Measurements from ENCODE around the gene NKD2.

NKD2 gene

DNA sequence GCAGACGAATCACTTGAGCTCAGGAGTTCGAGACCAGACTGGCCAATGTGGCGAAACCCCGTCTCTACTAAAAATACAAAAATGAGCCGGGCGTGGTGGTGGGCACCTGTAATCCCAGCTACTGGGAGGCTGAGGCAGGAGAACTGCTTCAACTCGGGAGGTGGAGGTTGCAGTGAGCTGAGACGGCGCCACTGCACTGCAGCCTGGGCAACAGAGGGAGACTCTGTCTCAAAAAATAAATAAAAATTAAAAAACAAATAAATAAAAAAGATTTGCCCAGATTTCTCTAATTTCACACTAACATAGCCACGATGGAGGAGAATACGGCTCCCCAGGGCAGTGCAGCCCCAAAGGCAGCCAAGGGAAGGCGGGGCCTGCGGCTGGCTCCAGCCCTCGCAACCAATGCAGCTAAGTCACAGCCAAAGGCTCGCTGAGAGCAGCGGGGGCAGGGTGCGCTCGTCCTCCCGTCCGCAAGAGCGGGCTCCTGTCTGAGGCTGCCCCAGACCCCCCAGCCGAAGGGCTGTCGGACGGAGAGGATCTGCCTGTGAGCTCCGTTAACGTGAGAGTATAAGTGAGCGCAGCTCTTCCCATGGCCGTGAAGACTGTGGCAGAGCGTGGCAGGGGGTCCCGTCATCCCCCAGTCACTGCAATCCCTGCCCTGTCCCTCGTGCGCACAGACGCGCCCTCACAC, 59.7 kb downstream of the NKD2 start:
- no peak overlapping the region for H3K27ac ChIP-seq
- TF ChIP-seq ZFX (IDR thresholded peaks at IDR 0.05; ENCODE audit: borderline replicate concordance) (no peak), CTCF (IDR thresholded peaks at IDR 0.05) (no peak)

DNA sequence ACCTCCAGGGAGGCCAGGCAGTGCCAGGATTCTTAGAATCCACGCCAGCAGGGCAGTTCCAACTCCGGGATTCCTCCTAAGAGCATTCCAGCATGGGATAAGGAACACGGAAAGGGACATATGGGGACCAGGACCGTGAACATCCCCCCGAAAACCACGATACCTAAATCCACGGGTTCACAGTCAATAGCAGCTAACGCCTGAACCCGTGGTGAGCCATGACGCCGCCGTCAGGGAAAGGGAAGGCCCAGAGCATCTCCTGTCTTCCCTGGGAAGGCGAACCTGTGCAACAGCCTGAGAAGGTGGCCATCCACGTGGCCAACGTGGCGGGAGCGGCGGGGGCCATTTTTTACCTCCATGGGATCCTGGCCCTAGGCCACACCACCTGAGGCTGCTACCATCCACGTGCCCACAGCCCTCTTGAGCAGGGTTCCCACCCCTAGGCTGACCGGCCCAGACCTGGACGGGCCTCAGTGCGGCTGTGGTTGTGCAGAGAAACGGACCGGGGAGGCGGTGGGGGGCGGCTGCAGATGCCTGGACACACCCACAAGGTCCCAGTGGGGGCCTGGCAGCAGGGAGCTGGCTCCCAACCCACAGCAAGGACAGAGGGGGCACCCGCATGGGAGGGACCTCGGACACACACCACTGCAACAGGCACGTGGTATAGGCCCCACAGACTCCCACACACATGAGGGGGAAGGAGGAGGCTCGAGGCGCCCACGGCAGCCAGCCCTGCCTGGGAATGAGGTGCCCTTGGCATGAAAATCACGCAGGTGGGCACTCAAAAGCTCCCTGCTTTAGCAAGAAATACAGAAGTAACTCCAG, 60.5 kb downstream of the NKD2 start:
- TF ChIP-seq CTCF (IDR thresholded peaks at IDR 0.05): no peak
- TF ChIP-seq ZFX (IDR thresholded peaks at IDR 0.05; ENCODE audit: borderline replicate concordance): no peak
- no peak overlapping the region for H3K27ac ChIP-seq

DNA sequence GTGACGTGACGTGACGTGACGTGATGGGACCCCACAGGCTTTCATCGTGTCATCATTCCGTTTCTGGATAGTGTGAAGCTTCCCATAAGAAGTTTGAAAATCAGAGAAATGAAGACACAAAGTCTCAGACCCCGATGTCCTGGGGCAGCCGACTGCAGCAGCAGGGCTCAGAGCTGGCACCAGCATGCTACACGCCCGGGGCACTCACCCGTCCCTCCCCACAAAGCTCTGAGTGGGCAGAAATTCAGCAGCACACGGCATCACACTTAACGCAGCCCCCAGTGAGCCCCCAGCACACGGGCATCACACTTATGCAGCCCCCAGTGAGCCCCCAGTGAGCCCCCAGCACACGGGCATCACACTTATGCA, 61.1 kb downstream of the NKD2 start:
- TF ChIP-seq CTCF (IDR thresholded peaks at IDR 0.05): no peak
- TF ChIP-seq ZFX (IDR thresholded peaks at IDR 0.05; ENCODE audit: borderline replicate concordance): no peak

DNA sequence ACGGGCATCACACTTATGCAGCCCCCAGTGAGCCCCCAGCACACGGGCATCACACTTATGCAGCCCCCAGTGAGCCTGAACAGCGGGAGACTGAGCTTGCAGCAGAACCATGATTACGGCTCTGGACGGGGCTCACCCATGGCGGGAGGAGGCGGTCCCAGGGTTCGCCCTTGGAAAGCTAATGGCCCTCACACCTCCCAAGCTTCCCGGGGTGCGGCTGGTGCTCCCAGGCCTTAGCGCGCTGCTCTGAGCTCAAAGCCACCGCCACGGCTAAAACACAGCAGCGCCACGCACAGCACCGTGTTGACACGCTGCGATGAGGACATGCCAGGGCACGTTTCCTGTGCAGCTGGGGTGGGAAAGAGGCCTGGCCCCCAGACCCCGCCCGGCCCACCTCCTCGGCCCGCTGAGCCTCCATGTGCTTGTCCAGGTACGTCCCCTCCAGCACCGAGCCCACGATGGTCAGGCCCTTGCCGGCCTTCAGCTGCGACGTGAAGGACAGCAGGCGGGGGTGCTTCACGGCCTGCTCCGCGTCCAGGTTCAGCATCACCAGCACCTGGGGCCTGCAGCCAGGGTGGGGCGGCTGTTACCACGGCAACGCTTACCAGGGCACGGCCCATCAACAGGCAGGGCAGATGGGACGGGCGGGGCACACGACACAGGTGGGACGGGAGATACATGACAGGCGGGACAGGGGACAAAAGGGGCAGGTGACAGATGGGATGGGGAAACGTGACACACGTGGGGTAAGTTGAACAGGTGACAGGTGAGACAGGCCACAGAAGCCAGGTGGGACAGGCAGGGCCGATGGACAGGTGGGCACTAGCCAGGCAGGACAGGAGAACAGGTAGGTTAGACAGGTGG, 64.9 kb downstream of the NKD2 start:
- TF ChIP-seq ZFX (IDR thresholded peaks at IDR 0.05; ENCODE audit: borderline replicate concordance): no peak
- TF ChIP-seq CTCF (IDR thresholded peaks at IDR 0.05): no peak
- no peak overlapping the region for H3K27ac ChIP-seq

More for the DNA sequence above, 61.1 kb downstream of the NKD2 start:
- H3K27ac ChIP-seq: no peak overlapping the region

GRCh38 chr5:1074226-1074625, 65.6 kb downstream of the NKD2 start:
- no peak for TF ChIP-seq CTCF (IDR thresholded peaks at IDR 0.05)
- TF ChIP-seq ZFX (IDR thresholded peaks at IDR 0.05; ENCODE audit: borderline replicate concordance): no peak
- no peak overlapping the region for H3K27ac ChIP-seq

- H3K27ac ChIP-seq: no peak overlapping the region
- no peak for TF ChIP-seq ZFX (IDR thresholded peaks at IDR 0.05; ENCODE audit: borderline replicate concordance)
- TF ChIP-seq CTCF (IDR thresholded peaks at IDR 0.05): no peak
Measured at GRCh38 chr5:1074816-1075554, 66.4 kb downstream of the NKD2 start.
